HEK293 (cell line): ENCODE results near the gene GGPS1.
A peak's percentile ranks its signal among the peaks of the same experiment; 100 is the strongest.

ENCODE experiments used
- CTCF ChIA-PET: fragments of 350-600 bp; formaldehyde crosslinking; extraction: SDS; loops from one replicate; lab custom pipeline; 2021; ENCODE audit warnings: antibody characterized with exemption; lab: Yijun Ruan, JAX
- POLR2A ChIA-PET: fragments of 300-600 bp; formaldehyde crosslinking; extraction: SDS; loops from one replicate; lab custom pipeline; 2020; ENCODE audit warnings: antibody characterized with exemption, inconsistent platforms; lab: Yijun Ruan, JAX
- H3K27ac ChIP-seq: fragments of 200-500 bp; sonication (Bioruptor generic); 2 replicates; pipeline ENCODE4 v1.5.1; 2014; ENCODE audit warnings: low read depth, low read length, control low read depth, inconsistent platforms; ENCODE audit errors: extremely low read depth
- H3K36me3 ChIP-seq, 2 experiments: fragments of 200-500 bp in 1 of 2; sonication (Bioruptor generic) in 1 of 2; 1 replicate in 1 of 2; 2 replicates in 1 of 2; pipeline ENCODE4 v1.5.1; 2014 to 2017; ENCODE audit warnings: inconsistent platforms in 2 of 2, low read length in 2 of 2; ENCODE audit not compliant: control insufficient read depth in 2 of 2, insufficient read depth in 1 of 2
- H3K4me1 ChIP-seq: fragments of 200-500 bp; sonication (Bioruptor generic); 2 replicates; pipeline ENCODE4 v1.5.1; 2014; ENCODE audit warnings: mild to moderate bottlenecking, low read length, inconsistent platforms; ENCODE audit not compliant: control insufficient read depth, insufficient read depth
- H3K4me3 ChIP-seq: 2 replicates; pipeline ENCODE4 v1.5.1; 2011; ENCODE audit warnings: low read depth, mild to moderate bottlenecking, control low read depth, low read length, moderate library complexity
- H3K9me3 ChIP-seq: fragments of 200-500 bp; sonication (Bioruptor generic); 2 replicates; pipeline ENCODE4 v1.5.1; 2014; ENCODE audit warnings: low read depth, low read length, inconsistent platforms; ENCODE audit not compliant: control insufficient read depth, insufficient read depth
- BCL11B ChIP-seq: fragments of 450-650 bp; formaldehyde crosslinking; IDR thresholded peaks from 2 replicates; pipeline ENCODE4 v1.5.1; 2016; ENCODE audit warnings: low read depth, missing biosample characterization, missing genetic modification characterization
- INSM2 ChIP-seq: fragments of 450-650 bp; formaldehyde crosslinking; IDR thresholded peaks from 2 replicates; pipeline ENCODE4 v1.5.1; 2016; ENCODE audit warnings: missing biosample characterization, missing genetic modification characterization
- KLF16 ChIP-seq: fragments of 450-650 bp; formaldehyde crosslinking; IDR thresholded peaks from 2 replicates; pipeline ENCODE4 v1.5.1; 2017; ENCODE audit warnings: missing biosample characterization, missing genetic modification characterization
- KLF9 ChIP-seq: fragments of 450-650 bp; formaldehyde crosslinking; IDR thresholded peaks from 2 replicates; pipeline ENCODE4 v1.5.1; 2016; ENCODE audit warnings: missing biosample characterization, missing genetic modification characterization, low read depth
- OVOL3 ChIP-seq: fragments of 450-650 bp; formaldehyde crosslinking; IDR thresholded peaks from 2 replicates; pipeline ENCODE4 v1.5.1; 2016; ENCODE audit warnings: missing biosample characterization, missing genetic modification characterization
- PBX3 ChIP-seq: sonication (generic); formaldehyde crosslinking; IDR thresholded peaks from 2 replicates; pipeline ENCODE4 v1.8.1; 2022; ENCODE audit warnings: mild to moderate bottlenecking, moderate library complexity, missing genetic modification reagents
- PRDM1 ChIP-seq: fragments of 450-650 bp; formaldehyde crosslinking; IDR thresholded peaks from 2 replicates; pipeline ENCODE4; 2016; ENCODE audit warnings: missing biosample characterization, missing genetic modification characterization
- YY1 ChIP-seq: fragments of 450-650 bp; formaldehyde crosslinking; IDR thresholded peaks from 2 replicates; pipeline ENCODE4 v1.5.1; 2018; ENCODE audit warnings: missing biosample characterization, missing genetic modification characterization
- ZBTB49 ChIP-seq: fragments of 450-650 bp; formaldehyde crosslinking; IDR thresholded peaks from 2 replicates; pipeline ENCODE4 v1.5.1; 2016; ENCODE audit warnings: missing biosample characterization, missing genetic modification characterization, low read depth
- ZFP3 ChIP-seq: fragments of 450-650 bp; formaldehyde crosslinking; IDR thresholded peaks from 2 replicates; pipeline ENCODE4 v1.5.1; 2016; ENCODE audit warnings: low read depth, missing biosample characterization, missing genetic modification characterization
- ZNF10 ChIP-seq: fragments of 450-650 bp; formaldehyde crosslinking; IDR thresholded peaks from 2 replicates; pipeline ENCODE4 v1.5.1; 2017; ENCODE audit warnings: missing biosample characterization, missing genetic modification characterization
- ZNF184 ChIP-seq: fragments of 450-650 bp; IDR thresholded peaks from 2 replicates; pipeline ENCODE4 v1.5.1; 2018; ENCODE audit warnings: missing biosample characterization, mild to moderate bottlenecking, missing genetic modification characterization
- ZNF248 ChIP-seq: fragments of 450-650 bp; formaldehyde crosslinking; IDR thresholded peaks from 2 replicates; pipeline ENCODE4 v1.5.1; 2017; ENCODE audit warnings: missing biosample characterization, missing genetic modification characterization
- ZNF266 ChIP-seq: fragments of 450-650 bp; formaldehyde crosslinking; IDR thresholded peaks from 2 replicates; pipeline ENCODE4 v1.5.1; 2016; ENCODE audit warnings: missing biosample characterization, missing genetic modification characterization, low read depth
- ZNF280D ChIP-seq: fragments of 450-650 bp; formaldehyde crosslinking; IDR thresholded peaks from 2 replicates; pipeline ENCODE4 v1.5.1; 2016; ENCODE audit warnings: missing biosample characterization, missing genetic modification characterization
- ZNF292 ChIP-seq: fragments of 450-650 bp; formaldehyde crosslinking; IDR thresholded peaks from 2 replicates; pipeline ENCODE4 v1.5.1; 2016; ENCODE audit warnings: low read depth, missing biosample characterization, missing genetic modification characterization, borderline replicate concordance
- ZNF362 ChIP-seq: fragments of 450-650 bp; formaldehyde crosslinking; IDR thresholded peaks from 2 replicates; pipeline ENCODE4 v1.5.1; 2016; ENCODE audit warnings: missing biosample characterization, missing genetic modification characterization
- ZNF488 ChIP-seq: fragments of 450-650 bp; formaldehyde crosslinking; IDR thresholded peaks from 2 replicates; pipeline ENCODE4 v1.5.1; 2016; ENCODE audit warnings: missing biosample characterization, missing genetic modification characterization
- ZNF521 ChIP-seq: fragments of 450-650 bp; formaldehyde crosslinking; IDR thresholded peaks from 2 replicates; pipeline ENCODE4 v1.5.1; 2017; ENCODE audit warnings: missing biosample characterization, mild to moderate bottlenecking, missing genetic modification characterization
- ZNF580 ChIP-seq: fragments of 450-650 bp; formaldehyde crosslinking; IDR thresholded peaks from 2 replicates; pipeline ENCODE4 v1.5.1; 2016; ENCODE audit warnings: missing biosample characterization, missing genetic modification characterization
- ZNF660 ChIP-seq: fragments of 450-650 bp; IDR thresholded peaks from 2 replicates; pipeline ENCODE4 v1.5.1; 2018; ENCODE audit warnings: missing biosample characterization, mild to moderate bottlenecking, missing genetic modification characterization
- ZNF747 ChIP-seq: fragments of 450-650 bp; formaldehyde crosslinking; IDR thresholded peaks from 2 replicates; pipeline ENCODE4 v1.5.1; 2016; ENCODE audit warnings: missing biosample characterization, missing genetic modification characterization
- ZSCAN18 ChIP-seq: fragments of 450-650 bp; formaldehyde crosslinking; IDR thresholded peaks from 2 replicates; pipeline ENCODE4 v1.5.1; 2016; ENCODE audit warnings: missing biosample characterization, missing genetic modification characterization

Gene GGPS1

GRCh38 chr1:235304549-235305451, 23.6 kb upstream of the GGPS1 start:
- ChIA-PET POLR2A (interaction anchor here (0.7 kb wide), 1 partner anchor 24 kb away, joined by 4 read pairs; the partner anchor contains the start of gene GGPS1), CTCF (interaction anchor here (0.5 to 3.1 kb wide), 6 partner anchors 10 to 818 kb away, joined by 3 to 12 read pairs (median 4); no protein-coding TSS in a partner anchor)
- Histone ChIP-seq H3K36me3 (peaks cover 0 to 8% of the 10 kb centered on the region in 2 experiments; a peak in 1 of 3 replicates), H3K4me1 (peaks cover 30% of the 10 kb centered on the region), H3K27ac (peak overlapping the region; percentile 57), H3K9me3 (no peaks in the 10 kb centered on the region), H3K4me3 (no peak overlapping the region)
- TF ChIP-seq ZNF292 (tag by site-specific recombination) (no peak), KLF9 (no peak), ZNF580 (tag by site-specific recombination) (0 out of 2 replicates have a peak, but pooled peaks have one; percentile 16), ZNF660 (tag by site-specific recombination) (no peak), ZNF10 (tag by site-specific recombination) (no peak), ZNF248 (tag by site-specific recombination) (no peak), ZNF280D (no peak), ZNF184 (tag by site-specific recombination) (no peak), ZNF362 (tag by site-specific recombination) (no peak), ZFP3 (no peak), ZNF747 (no peak), OVOL3 (tag by site-specific recombination) (no peak), YY1 (tag by site-specific recombination) (no peak), ZNF521 (tag by site-specific recombination) (no peak), PBX3 (CRISPR knock-in tag) (no peak), ZSCAN18 (tag by site-specific recombination) (no peak), ZNF266 (tag by site-specific recombination) (no peak), INSM2 (tag by site-specific recombination) (no peak), ZNF488 (tag by site-specific recombination) (no peak), BCL11B (tag by site-specific recombination) (no peak), ZBTB49 (tag by site-specific recombination) (no peak), KLF16 (tag by site-specific recombination) (no peak), PRDM1 (tag by site-specific recombination) (no peak)
